Thymus (tissue), 11 donors: ENCODE data around the gene OSBP. TPM values are rescaled to one million over a fixed set of nuclear protein-coding genes. Genes with fewer than 3 reads are reported as not detected.

Experiments used
- DNase-seq, 9 donors: peaks; one replicate each; pipeline ENCODE4 v3.0.0-alpha.2; 2013; ENCODE audit warnings: low spot score in 9 of 9, low read depth in 6 of 9, missing footprints in 1 of 9
- H3K27ac ChIP-seq, 2 donors: one replicate each; pipeline ENCODE4 v1.5.1; 2013; ENCODE audit warnings: control low read depth in 1 of 2, low read depth in 1 of 2, low read length in 1 of 2, mild to moderate bottlenecking in 1 of 2, moderate library complexity in 1 of 2
- H3K27me3 ChIP-seq, 2 donors: one replicate each; pipeline ENCODE4 v1.5.1; 2013; ENCODE audit warnings: low read length in 1 of 2; ENCODE audit not compliant: control insufficient read depth in 2 of 2, insufficient read depth in 1 of 2
- H3K36me3 ChIP-seq, 2 donors: one replicate each; pipeline ENCODE4 v1.5.1; 2013; ENCODE audit warnings: low read length in 1 of 2, mild to moderate bottlenecking in 1 of 2, moderate library complexity in 1 of 2; ENCODE audit not compliant: control insufficient read depth in 2 of 2, insufficient read depth in 2 of 2
- H3K4me1 ChIP-seq, 2 donors: one replicate each; pipeline ENCODE4 v1.5.1; 2013; ENCODE audit warnings: low read length in 2 of 2; ENCODE audit not compliant: control insufficient read depth in 2 of 2, insufficient read depth in 2 of 2
- H3K4me3 ChIP-seq, 2 donors: one replicate each; pipeline ENCODE4 v1.5.1; 2013; ENCODE audit warnings: low read length in 2 of 2, control low read depth in 1 of 2, mild to moderate bottlenecking in 1 of 2
- H3K9me3 ChIP-seq, 2 donors: one replicate each; pipeline ENCODE4 v1.5.1; 2013; ENCODE audit warnings: low read length in 1 of 2, mild to moderate bottlenecking in 1 of 2; ENCODE audit not compliant: control insufficient read depth in 2 of 2, insufficient read depth in 1 of 2
- WGBS: extraction: QIAGEN DNeasy Blood & Tissue Kit; methylation state at CpG from one replicate; pipeline ENCODE4 v1.1.7; 2013; 5-methylcytosine and 5-hydroxymethylcytosine counted together
- polyA plus RNA-seq: library from polyadenylated mRNA; stranded (reverse); fragments of 200-250 nt; gene quantifications from one replicate; pipeline ENCODE4 v1.2.3, GENCODE V29; 2013
- total RNA-seq: library from RNA; stranded (reverse); fragments of 120-200 nt; gene quantifications from one replicate; pipeline ENCODE4 v1.2.4, GENCODE V29; 2013
- donor health status: healthy.

Gene OSBP
- total and polyA plus RNA-seq, 2 donors = 17.5 to 21.5 TPM

DNA sequence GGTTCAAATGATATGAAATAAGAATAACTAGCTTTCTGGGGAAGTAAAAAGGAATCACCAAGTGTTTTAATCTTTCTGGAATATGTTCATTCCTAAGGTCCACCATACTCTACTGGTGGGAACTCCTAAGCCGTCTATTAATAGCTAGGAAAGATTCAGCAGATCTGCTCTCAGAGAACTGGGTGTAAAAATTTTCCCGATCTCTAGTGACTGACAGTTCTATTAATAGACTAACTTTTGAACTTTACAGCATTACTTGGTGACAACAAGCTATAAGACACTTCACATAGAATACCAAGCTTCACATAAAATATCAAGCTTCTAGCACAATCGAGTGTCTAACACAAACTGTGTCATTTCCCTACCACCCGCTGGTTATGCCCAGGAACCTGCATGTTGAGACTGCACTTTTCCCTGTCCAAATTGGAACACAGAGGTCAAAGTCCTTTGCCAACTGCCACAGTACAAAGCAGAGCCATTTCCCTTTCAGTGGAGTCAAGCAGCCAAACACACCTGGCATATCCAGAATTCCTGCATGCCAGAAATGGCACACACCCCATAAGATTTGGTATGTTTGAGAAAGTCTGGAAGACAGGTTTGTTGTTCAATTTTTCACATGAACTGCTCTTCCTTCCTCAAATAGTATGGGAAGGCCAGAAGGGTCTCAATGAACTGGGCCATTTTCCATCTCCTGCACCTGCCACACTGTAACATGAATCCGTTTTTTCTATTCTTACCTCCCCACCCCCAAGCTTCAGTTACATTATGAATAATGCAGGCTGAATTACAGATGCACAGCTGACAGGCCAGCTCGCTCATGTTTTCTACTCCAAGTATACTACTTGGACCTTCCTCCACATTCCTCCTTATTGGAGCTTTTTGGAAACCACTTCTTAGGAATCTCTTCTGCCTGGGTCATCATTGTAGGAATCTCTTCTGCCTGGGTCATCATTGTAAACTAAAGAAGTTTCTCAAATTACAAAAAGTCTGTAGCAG is 3.7 kb downstream of the OSBP start:
- no peaks in the 10 kb centered on the region for H3K9me3 ChIP-seq
- DNase-seq = no peak
- WGBS = 94% methylated on average over 6 of the region's 6 CpGs
- peaks cover 30 to 37% of the 10 kb centered on the region in 2 donors for H3K36me3 ChIP-seq
- no peak overlapping the region for H3K4me3 ChIP-seq
- no peaks in the 10 kb centered on the region for H3K27me3 ChIP-seq
- H3K27ac ChIP-seq = no peak overlapping the region
- peaks cover 12 to 14% of the 10 kb centered on the region in 2 donors for H3K4me1 ChIP-seq

DNA sequence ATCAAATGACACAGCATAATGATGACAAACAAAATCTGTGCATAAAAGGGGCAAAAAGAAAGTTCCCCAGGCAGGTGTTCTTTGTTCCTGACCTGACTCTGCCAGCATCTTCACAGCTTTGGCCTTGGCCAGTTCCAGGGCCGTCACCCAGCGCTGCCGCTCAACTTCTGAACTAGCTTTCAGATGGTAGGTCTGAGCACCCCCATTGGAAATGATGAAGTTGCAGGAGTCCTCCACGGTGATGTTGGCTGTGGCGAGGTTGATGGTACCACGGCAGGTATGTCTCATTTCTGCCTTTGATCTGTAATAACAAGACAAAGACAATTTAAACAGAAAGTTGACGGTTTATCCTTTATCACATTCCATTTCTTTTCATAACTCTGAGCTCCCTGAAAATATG is 5.3 kb downstream of the OSBP start:
- 98% methylated on average over 7 of the region's 7 CpGs for WGBS
- no peak overlapping the region for H3K27ac ChIP-seq
- DNase-seq = no peak
- no peak overlapping the region for H3K4me3 ChIP-seq
- H3K36me3 ChIP-seq = peaks cover 46 to 53% of the 10 kb centered on the region in 2 donors
- H3K9me3 ChIP-seq = no peaks in the 10 kb centered on the region
- peaks cover 10 to 12% of the 10 kb centered on the region in 2 donors for H3K4me1 ChIP-seq
- no peaks in the 10 kb centered on the region for H3K27me3 ChIP-seq

DNA sequence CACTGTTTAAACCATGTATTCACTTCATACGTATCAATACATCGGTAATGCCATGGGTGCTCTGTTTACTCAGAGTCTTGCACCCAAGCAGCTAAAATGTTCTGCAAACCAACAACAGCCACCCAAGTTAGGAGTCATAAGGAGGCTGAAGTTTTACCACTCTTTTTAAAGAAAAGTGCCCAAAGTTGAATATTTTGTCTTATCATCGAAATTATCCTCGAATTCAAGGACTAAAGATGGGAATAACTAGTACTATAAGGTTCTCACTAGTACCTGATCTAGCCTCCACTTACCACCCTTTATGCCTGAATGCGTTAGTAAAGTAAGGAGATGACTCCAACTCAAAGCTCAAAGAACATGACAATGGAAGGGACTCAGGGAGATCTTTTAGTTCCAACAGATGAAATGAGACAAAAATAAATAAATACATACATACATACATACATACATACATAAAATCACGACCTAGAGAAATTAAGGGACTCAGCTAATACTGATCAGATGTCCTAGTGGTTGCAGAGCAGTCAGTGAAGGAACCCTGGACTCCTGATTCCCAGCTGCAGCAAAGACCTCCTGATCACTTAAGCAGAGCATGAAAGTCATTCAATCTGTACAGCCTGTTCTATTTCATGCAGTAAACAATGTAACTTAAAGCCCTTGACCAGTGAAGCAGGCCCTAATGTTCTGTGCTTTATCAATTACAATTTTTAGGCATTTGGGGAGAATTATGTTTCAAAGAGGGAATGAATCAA is 7.7 kb downstream of the OSBP start:
- no peak overlapping the region for H3K27ac ChIP-seq

DNA sequence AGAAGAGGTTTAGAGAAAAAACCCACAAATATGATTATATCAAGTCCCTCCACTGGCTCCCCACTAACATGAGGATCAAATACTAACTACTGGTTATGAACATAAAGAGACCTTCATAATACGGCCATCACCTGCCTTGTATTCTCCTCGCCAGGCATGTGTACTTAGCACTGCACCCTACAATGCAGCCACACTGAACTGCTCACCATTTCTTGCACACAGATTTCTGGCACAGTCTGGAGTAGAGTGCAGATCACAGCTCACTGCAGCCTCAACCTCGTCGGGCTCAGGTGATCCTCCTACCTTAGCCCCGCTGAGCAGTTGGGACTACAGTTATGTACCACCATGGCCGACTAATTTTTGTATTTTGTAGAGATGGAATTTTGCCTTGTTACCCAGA is 13.1 kb downstream of the OSBP start:
- H3K4me3 ChIP-seq = no peak overlapping the region
- DNase-seq = no peak
- 98% methylated on average over 6 of the region's 6 CpGs for WGBS
- H3K27ac ChIP-seq = no peak overlapping the region
- no peaks in the 10 kb centered on the region for H3K9me3 ChIP-seq
- no peaks in the 10 kb centered on the region for H3K4me1 ChIP-seq
- peaks cover 90 to 91% of the 10 kb centered on the region in 2 donors for H3K36me3 ChIP-seq
- no peaks in the 10 kb centered on the region for H3K27me3 ChIP-seq

More for the DNA sequence above, 7.7 kb downstream of the OSBP start:
- H3K9me3 ChIP-seq = no peaks in the 10 kb centered on the region
- H3K36me3 ChIP-seq = peaks cover 66 to 71% of the 10 kb centered on the region in 2 donors
- H3K4me1 ChIP-seq = peaks cover 0 to 7% of the 10 kb centered on the region in 2 donors
- no peaks in the 10 kb centered on the region for H3K27me3 ChIP-seq
- no peak overlapping the region for H3K4me3 ChIP-seq
- 98% methylated on average over 6 of the region's 6 CpGs for WGBS
- no peak for DNase-seq

DNA sequence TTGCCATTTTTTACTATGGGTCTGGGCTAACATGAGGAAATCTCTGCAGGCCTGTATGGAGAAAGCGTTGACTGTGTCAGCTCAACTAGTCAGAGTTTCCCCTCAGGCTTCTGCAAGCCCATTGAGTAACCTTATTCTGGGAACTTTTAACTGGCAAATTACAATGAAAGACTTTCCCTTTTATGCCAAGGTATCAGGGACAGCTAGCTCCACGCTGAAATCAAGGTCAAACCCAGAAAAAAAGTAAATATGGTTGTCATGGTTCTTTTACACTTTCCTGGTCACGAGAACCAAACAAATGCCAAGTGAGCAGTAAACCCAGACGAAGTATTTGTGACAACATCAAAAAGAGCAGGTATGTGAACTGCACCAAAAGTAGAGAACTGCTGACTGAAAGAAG is 13.8 kb downstream of the OSBP start:
- H3K27me3 ChIP-seq = no peaks in the 10 kb centered on the region
- H3K9me3 ChIP-seq = no peaks in the 10 kb centered on the region
- DNase-seq = no peak
- WGBS = 96% methylated on average over 4 of the region's 4 CpGs
- no peaks in the 10 kb centered on the region for H3K4me1 ChIP-seq
- no peak overlapping the region for H3K4me3 ChIP-seq
- no peak overlapping the region for H3K27ac ChIP-seq
- peaks cover 89 to 91% of the 10 kb centered on the region in 2 donors for H3K36me3 ChIP-seq

DNA sequence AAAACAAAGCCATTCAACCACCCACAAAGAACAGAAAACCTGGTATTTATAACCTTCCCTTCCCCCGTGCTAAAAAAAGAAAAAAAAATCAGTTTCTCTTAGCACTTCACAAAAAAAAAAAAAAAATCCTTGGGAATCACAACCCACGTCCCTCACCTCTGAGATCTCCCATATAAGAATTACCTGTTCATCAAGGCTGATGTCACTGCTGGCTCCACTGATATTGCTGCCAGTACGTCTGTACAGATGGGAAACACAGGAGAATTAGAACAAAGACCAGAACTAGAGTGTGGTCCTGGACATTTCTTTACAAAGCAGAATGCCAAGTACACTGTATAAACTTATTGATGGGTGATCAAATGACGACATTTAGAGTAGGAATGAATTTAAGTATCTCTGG is 14.9 kb downstream of the OSBP start:
- no peaks in the 10 kb centered on the region for H3K27me3 ChIP-seq
- H3K9me3 ChIP-seq = no peaks in the 10 kb centered on the region
- H3K27ac ChIP-seq = no peak overlapping the region
- H3K4me1 ChIP-seq = no peaks in the 10 kb centered on the region
- H3K36me3 ChIP-seq = peaks cover 87 to 89% of the 10 kb centered on the region in 2 donors
- 96% methylated on average over 4 of the region's 4 CpGs for WGBS
- no peak overlapping the region for H3K4me3 ChIP-seq
- no peak for DNase-seq

DNA sequence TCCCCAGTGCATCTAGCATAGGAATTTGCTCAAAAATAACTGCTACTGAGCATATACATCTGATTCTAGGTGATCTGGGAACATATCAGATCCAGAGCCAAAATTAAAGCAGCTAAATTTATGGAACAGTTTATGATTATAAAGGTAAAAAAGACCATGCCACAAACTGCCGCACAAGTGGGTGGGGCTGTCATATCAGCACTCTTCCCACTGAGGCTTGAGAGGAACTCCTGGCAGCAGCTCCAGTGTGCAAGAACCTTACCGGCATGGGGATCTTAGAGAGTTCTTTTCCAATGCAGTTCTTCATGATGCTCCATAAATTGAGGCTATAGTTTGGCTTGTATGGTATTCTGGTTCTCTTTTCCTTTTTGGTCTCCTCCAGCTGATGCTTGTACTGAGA is 15.3 kb downstream of the OSBP start:
- H3K4me3 ChIP-seq = no peak overlapping the region
- no peaks in the 10 kb centered on the region for H3K4me1 ChIP-seq
- WGBS = 97% methylated on average over 2 of the region's 2 CpGs
- peaks cover 85 to 87% of the 10 kb centered on the region in 2 donors for H3K36me3 ChIP-seq
- H3K27ac ChIP-seq = no peak overlapping the region
- no peaks in the 10 kb centered on the region for H3K9me3 ChIP-seq
- no peak for DNase-seq
- no peaks in the 10 kb centered on the region for H3K27me3 ChIP-seq

DNA sequence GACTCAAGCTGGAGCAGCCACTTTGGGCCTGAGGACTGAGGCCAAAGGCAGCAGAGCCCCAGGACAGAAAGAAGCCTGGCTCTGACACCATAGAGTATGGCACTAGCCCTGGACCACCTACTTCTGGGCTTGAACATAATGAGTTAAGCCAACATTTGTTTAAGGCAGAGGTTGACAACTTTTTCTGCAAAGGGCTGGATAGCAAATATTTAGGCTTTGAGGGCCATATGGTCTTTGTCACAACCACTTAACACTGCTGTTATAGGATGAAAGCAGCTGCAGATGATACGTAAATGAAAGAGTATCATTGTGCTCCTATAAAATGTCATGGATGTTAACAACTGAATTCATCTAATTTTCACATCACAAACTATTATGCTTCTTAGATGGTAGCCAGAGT is 16.6 kb downstream of the OSBP start:
- H3K27me3 ChIP-seq = no peaks in the 10 kb centered on the region
- no peak overlapping the region for H3K4me3 ChIP-seq
- H3K27ac ChIP-seq = no peak overlapping the region
- H3K36me3 ChIP-seq = peaks cover 82 to 91% of the 10 kb centered on the region in 2 donors
- DNase-seq = no peak
- H3K9me3 ChIP-seq = no peaks in the 10 kb centered on the region
- WGBS = 98% methylated on average over 1 of the region's 1 CpG
- H3K4me1 ChIP-seq = no peaks in the 10 kb centered on the region

DNA sequence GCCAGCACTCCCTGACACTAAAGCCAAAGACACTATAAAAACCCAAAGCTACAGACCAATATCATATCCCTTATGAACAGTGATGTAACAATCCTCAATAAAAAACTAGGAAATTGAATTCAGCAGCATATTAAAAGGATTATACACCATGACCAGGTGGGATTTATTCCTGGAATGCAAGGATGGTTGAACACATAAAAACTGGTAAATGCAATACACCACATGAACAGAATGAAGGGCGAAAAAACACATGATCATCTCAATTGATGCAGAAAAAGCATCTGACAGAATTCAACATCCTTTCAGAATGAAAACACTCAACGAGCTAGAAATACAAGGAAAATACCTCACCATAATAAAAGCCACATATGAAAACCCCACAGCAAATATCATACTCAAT is 31.3 kb downstream of the OSBP start:
- Histone ChIP-seq H3K9me3 (peaks cover 0 to 4% of the 10 kb centered on the region in 2 donors), H3K27ac (no peak overlapping the region), H3K27me3 (no peaks in the 10 kb centered on the region), H3K36me3 (peaks cover 41 to 57% of the 10 kb centered on the region in 2 donors), H3K4me1 (no peaks in the 10 kb centered on the region), H3K4me3 (no peak overlapping the region)
- no peak for DNase-seq
- WGBS = 98% methylated on average over 2 of the region's 2 CpGs
